HCT116 (cell line): ENCODE results near the gene EVC. TPM values are rescaled to one million over a fixed set of nuclear protein-coding genes. Genes with fewer than 3 reads are reported as not detected.

Source experiments
- ATAC-seq: fragments of 200-7000 bp; cut with Tn5 transposase; 2 replicates; pipeline ENCODE4 v1.9.1; 2020; ENCODE audit warnings: mild to moderate bottlenecking, moderate library complexity
- BruUV-seq: library from RNA; stranded (reverse); fragments of 400-500 nt; replicated peaks from 2 replicates; lab custom pipeline; 2021; lab: Mats Ljungman, UMichigan
- CTCF ChIA-PET: fragments of 300-600 bp; sonication (Branson Sonifier 250); formaldehyde crosslinking; loops from one replicate; lab custom pipeline; 2021; ENCODE audit warnings: antibody characterized with exemption; lab: Charles Lee
- POLR2A ChIA-PET: fragments of 300-600, 350-600 bp; sonication (Branson Sonifier 250); formaldehyde crosslinking; loops from one replicate; lab custom pipeline; 2021; ENCODE audit warnings: antibody characterized with exemption; lab: Charles Lee
- RAD21 ChIA-PET, 2 experiments: fragments of 300-600 bp; sonication (Branson Sonifier 250); formaldehyde crosslinking; loops; one replicate each; lab custom pipeline; 2023; ENCODE audit warnings: low total read pairs in 2 of 2; ENCODE audit not compliant: uncharacterized antibody in 2 of 2, unreplicated experiment in 2 of 2, low non-redundant PET in 1 of 2; lab: Charles Lee
- DNase-seq: peaks from one replicate; pipeline ENCODE4 v3.0.0-alpha.2; 2010; ENCODE audit warnings: low read depth, low spot score
- H2AFZ ChIP-seq: fragments of 200-600 bp; shearing (Covaris generic), sonication (generic); 2 replicates; pipeline ENCODE4 v1.6.1; 2017; ENCODE audit warnings: low read depth, mixed run types, mixed read lengths, antibody characterized with exemption, low read length; ENCODE audit not compliant: poor library complexity, severe bottlenecking
- H3K27ac ChIP-seq: 2 replicates; pipeline ENCODE4 v1.5.1; 2012; ENCODE audit warnings: low read depth, low read length
- H3K27me3 ChIP-seq: fragments of 200-600 bp; sonication (generic); 2 replicates; pipeline ENCODE4 v1.6.1; 2016; ENCODE audit warnings: mixed run types, low read length, mixed read lengths; ENCODE audit not compliant: insufficient read depth
- H3K36me3 ChIP-seq, 2 experiments: fragments of 200-500 bp in 1 of 2; fragments of 200-600 bp in 1 of 2; sonication (Bioruptor generic) in 1 of 2; sonication (generic) in 1 of 2; 2 replicates each; pipeline versions ENCODE4 v1.5.1 to v1.6.1; 2014 to 2016; ENCODE audit warnings: low read length in 2 of 2, inconsistent platforms in 1 of 2, mixed read lengths in 1 of 2, mixed run types in 1 of 2; ENCODE audit not compliant: insufficient read depth in 2 of 2, control insufficient read depth in 1 of 2
- H3K4me1 ChIP-seq, 2 experiments: fragments of 200-600 bp in 1 of 2; sonication (generic) in 1 of 2; 2 replicates each; pipeline versions ENCODE4 v1.5.1 to v1.6.1; 2012 to 2017; ENCODE audit warnings: low read length in 2 of 2, inconsistent platforms in 1 of 2, mild to moderate bottlenecking in 1 of 2, mixed read lengths in 1 of 2, mixed run types in 1 of 2, moderate library complexity in 1 of 2; ENCODE audit not compliant: insufficient read depth in 2 of 2, control insufficient read depth in 1 of 2
- H3K4me2 ChIP-seq: fragments of 200-600 bp; sonication (generic); 2 replicates; pipeline ENCODE4 v1.6.1; 2017; ENCODE audit warnings: mixed run types, low read length, mixed read lengths
- H3K4me3 ChIP-seq, 2 experiments: fragments of 200-600 bp in 1 of 2; sonication (generic) in 1 of 2; replicated peaks in 1 of 2; 2 replicates each; pipeline ENCODE4 v1.5.1; 2011 to 2016; ENCODE audit warnings: low read length in 2 of 2, control low read depth in 1 of 2, low read depth in 1 of 2, mild to moderate bottlenecking in 1 of 2, mixed read lengths in 1 of 2, mixed run types in 1 of 2
- H3K79me2 ChIP-seq: fragments of 200-600 bp; sonication (generic); 2 replicates; pipeline ENCODE4 v1.6.1; 2017; ENCODE audit warnings: mild to moderate bottlenecking, mixed run types, low read length, moderate library complexity, mixed read lengths; ENCODE audit not compliant: insufficient read depth
- H3K9ac ChIP-seq: fragments of 200-600 bp; sonication (generic); 2 replicates; pipeline ENCODE4 v1.6.1; 2016; ENCODE audit warnings: low read length, mixed read lengths
- H3K9me2 ChIP-seq: fragments of 200-600 bp; sonication (generic), shearing (Covaris generic); 2 replicates; pipeline ENCODE4 v1.6.1; 2017; ENCODE audit warnings: mixed run types, mild to moderate bottlenecking, moderate library complexity; ENCODE audit not compliant: insufficient read depth
- H3K9me3 ChIP-seq, 2 experiments: fragments of 200-500 bp in 1 of 2; fragments of 200-600 bp in 1 of 2; sonication (Bioruptor generic) in 1 of 2; sonication (generic) in 1 of 2; 2 replicates each; pipeline ENCODE4 v1.6.1; 2014 to 2017; ENCODE audit warnings: low read length in 2 of 2, mixed read lengths in 2 of 2, inconsistent platforms in 1 of 2, low read depth in 1 of 2, mild to moderate bottlenecking in 1 of 2, mixed run types in 1 of 2, moderate library complexity in 1 of 2; ENCODE audit not compliant: control insufficient read depth in 1 of 2, insufficient read depth in 1 of 2
- H4K20me1 ChIP-seq: fragments of 200-600 bp; sonication (generic), shearing (Covaris generic); 2 replicates; pipeline ENCODE4 v1.6.1; 2017; ENCODE audit warnings: mixed run types, mild to moderate bottlenecking, moderate library complexity; ENCODE audit not compliant: insufficient read depth
- CBX3 ChIP-seq: IDR thresholded peaks from 2 replicates; pipeline ENCODE4 v1.6.1; 2012; ENCODE audit warnings: low read depth
- CEBPB ChIP-seq: IDR thresholded peaks from 2 replicates; pipeline ENCODE4 v1.6.1; 2012; ENCODE audit warnings: low read depth
- EGR1 ChIP-seq: IDR thresholded peaks from 2 replicates; pipeline ENCODE4 v1.6.1; 2012; ENCODE audit warnings: low read depth
- ELF1 ChIP-seq: IDR thresholded peaks from 2 replicates; pipeline ENCODE4 v1.6.1; 2012; ENCODE audit warnings: low read depth, borderline replicate concordance
- EZH2phosphoT487 ChIP-seq: fragments of 200-600 bp; IDR thresholded peaks from 2 replicates; pipeline ENCODE4 v1.6.1; 2018; ENCODE audit warnings: antibody characterized with exemption, borderline replicate concordance
- FOSL1 ChIP-seq: IDR thresholded peaks from 2 replicates; pipeline ENCODE4 v1.6.1; 2012; ENCODE audit warnings: low read depth
- POLR2AphosphoS5 ChIP-seq: IDR thresholded peaks from 2 replicates; pipeline ENCODE4 v1.6.1; 2011; ENCODE audit warnings: mild to moderate bottlenecking, low read depth, low read length, moderate library complexity
- RAD21 ChIP-seq: IDR thresholded peaks from 2 replicates; pipeline ENCODE4 v1.6.1; 2012; ENCODE audit warnings: low read depth, mild to moderate bottlenecking
- SIN3A ChIP-seq: IDR thresholded peaks from 2 replicates; pipeline ENCODE4 v1.6.1; 2012; ENCODE audit warnings: low read depth
- TCF7L2 ChIP-seq: IDR thresholded peaks from 2 replicates; pipeline ENCODE4 v1.7.0; 2011; ENCODE audit warnings: borderline replicate concordance, inconsistent platforms; ENCODE audit not compliant: insufficient read depth, insufficient read length; ENCODE audit errors: extremely low read depth
- YY1 ChIP-seq: IDR thresholded peaks from 2 replicates; pipeline ENCODE4 v1.6.1; 2011; ENCODE audit warnings: low read length, low read depth, moderate library complexity, mild to moderate bottlenecking; ENCODE audit not compliant: insufficient replicate concordance; ENCODE audit errors: extremely low read depth
- ZFX ChIP-seq: fragments of 450-650 bp; IDR thresholded peaks from 2 replicates; pipeline ENCODE4 v1.6.1; 2017
- ZNF274 ChIP-seq: fragments of 200-500 bp; sonication (Bioruptor generic); IDR thresholded peaks from 2 replicates; pipeline ENCODE4 v1.6.1; 2014; ENCODE audit warnings: mild to moderate bottlenecking, low read depth, low read length, inconsistent platforms
- intact Hi-C: fragments of 100-400 bp; cut with micrococcal nuclease; formaldehyde crosslinking; loops from 2 replicates; pipeline ENCODE4 v1.10.0; 2022
- total RNA-seq: library from RNA; stranded (reverse); gene quantifications from one replicate; pipeline ENCODE4 v1.2.1, GENCODE V29; 2021; ENCODE audit not compliant: unreplicated experiment
- TF ChIP-seq, protein P1 (sequence below): IDR thresholded peaks from 2 replicates; pipeline ENCODE4 v1.6.1; 2012
- TF ChIP-seq, protein P2 (sequence below), 3 experiments: fragments of 200-600 bp in 1 of 3; sonication (generic) in 1 of 3; IDR thresholded peaks in 2 of 3; conservative IDR thresholded peaks in 1 of 3; 2 replicates each; pipeline ENCODE4 v1.5.1; 2012 to 2017; ENCODE audit warnings: low read depth in 2 of 3, low read length in 2 of 3, antibody characterized with exemption in 1 of 3, borderline replicate concordance in 1 of 3, control low read depth in 1 of 3, mild to moderate bottlenecking in 1 of 3, mixed read lengths in 1 of 3, mixed run types in 1 of 3, moderate library complexity in 1 of 3; ENCODE audit not compliant: insufficient read depth in 1 of 3

EVC gene
- total RNA-seq, 1 experiment from 2014 or later = 0.15 TPM

DNA sequence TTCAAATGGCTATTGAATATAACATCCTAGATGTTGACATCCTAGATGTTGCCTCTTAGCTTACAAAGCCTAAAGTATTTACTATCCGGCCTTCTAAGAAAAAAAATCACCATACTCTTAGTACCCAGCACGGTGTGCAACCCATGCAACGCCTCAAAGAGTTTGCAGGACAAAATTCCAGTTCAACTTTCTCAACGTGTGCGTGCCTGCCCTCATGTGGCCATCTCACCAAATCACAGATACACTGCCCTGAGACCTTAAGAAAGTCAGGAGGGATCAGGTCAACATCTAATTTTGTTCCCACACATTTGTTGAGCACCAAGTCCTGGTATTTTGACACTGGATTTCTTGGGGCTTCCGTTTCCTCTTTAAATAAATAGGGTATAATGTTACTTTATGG, 113.6 kb downstream of the EVC start:
- peaks cover 17% of the 10 kb centered on the region for H3K27me3 ChIP-seq
- H4K20me1 ChIP-seq = no peaks in the 10 kb centered on the region
- TF ChIP-seq, protein P1, sequence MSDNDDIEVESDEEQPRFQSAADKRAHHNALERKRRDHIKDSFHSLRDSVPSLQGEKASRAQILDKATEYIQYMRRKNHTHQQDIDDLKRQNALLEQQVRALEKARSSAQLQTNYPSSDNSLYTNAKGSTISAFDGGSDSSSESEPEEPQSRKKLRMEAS = no peak
- no peak for TF ChIP-seq TCF7L2
- TF ChIP-seq YY1 = no peak
- no peak for TF ChIP-seq CBX3
- TF ChIP-seq EGR1 = no peak
- no peak for TF ChIP-seq SIN3A
- peak; percentile 51 for TF ChIP-seq RAD21
- no peak for TF ChIP-seq EZH2phosphoT487
- TF ChIP-seq FOSL1 = no peak
- no peak for TF ChIP-seq ZNF274
- no peak for TF ChIP-seq POLR2AphosphoS5
- TF ChIP-seq ELF1 = no peak
- no peak for TF ChIP-seq ZFX
- TF ChIP-seq, protein P2, sequence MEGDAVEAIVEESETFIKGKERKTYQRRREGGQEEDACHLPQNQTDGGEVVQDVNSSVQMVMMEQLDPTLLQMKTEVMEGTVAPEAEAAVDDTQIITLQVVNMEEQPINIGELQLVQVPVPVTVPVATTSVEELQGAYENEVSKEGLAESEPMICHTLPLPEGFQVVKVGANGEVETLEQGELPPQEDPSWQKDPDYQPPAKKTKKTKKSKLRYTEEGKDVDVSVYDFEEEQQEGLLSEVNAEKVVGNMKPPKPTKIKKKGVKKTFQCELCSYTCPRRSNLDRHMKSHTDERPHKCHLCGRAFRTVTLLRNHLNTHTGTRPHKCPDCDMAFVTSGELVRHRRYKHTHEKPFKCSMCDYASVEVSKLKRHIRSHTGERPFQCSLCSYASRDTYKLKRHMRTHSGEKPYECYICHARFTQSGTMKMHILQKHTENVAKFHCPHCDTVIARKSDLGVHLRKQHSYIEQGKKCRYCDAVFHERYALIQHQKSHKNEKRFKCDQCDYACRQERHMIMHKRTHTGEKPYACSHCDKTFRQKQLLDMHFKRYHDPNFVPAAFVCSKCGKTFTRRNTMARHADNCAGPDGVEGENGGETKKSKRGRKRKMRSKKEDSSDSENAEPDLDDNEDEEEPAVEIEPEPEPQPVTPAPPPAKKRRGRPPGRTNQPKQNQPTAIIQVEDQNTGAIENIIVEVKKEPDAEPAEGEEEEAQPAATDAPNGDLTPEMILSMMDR (IDR thresholded peaks at IDR 0.05 in 2 of 3, conservative IDR thresholded peaks at IDR 0.05 in 1 of 3; ENCODE audit: borderline replicate concordance in 1 of 3, insufficient read depth in 1 of 3, low read depth in 2 of 3, low read length in 2 of 3) = peak; percentile 33 to 68 (median 67); a peak in 5 of 6 replicates
- no peak for TF ChIP-seq CEBPB
- H3K9me3 ChIP-seq = no peaks in the 10 kb centered on the region
- no peaks in the 10 kb centered on the region for H3K79me2 ChIP-seq
- H3K9ac ChIP-seq = no peak overlapping the region
- no peak overlapping the region for H3K4me2 ChIP-seq
- H3K27ac ChIP-seq = no peak overlapping the region
- H3K4me3 ChIP-seq = no peak overlapping the region
- H2AFZ ChIP-seq = no peak overlapping the region
- H3K4me1 ChIP-seq = peaks cover 0 to 7% of the 10 kb centered on the region in 2 experiments; a peak in 1 of 4 replicates
- intact Hi-C loops = loop anchor here (5.0 kb wide), 1 partner anchor 263 kb away; no protein-coding TSS in a partner anchor
- ATAC-seq (peak; percentile 50), DNase-seq (peak; percentile 23)
- H3K36me3 ChIP-seq = no peaks in the 10 kb centered on the region
- no TSS peak for BruUV-seq
- H3K9me2 ChIP-seq = no peaks in the 10 kb centered on the region
- RAD21 ChIA-PET = no interaction called here
- POLR2A ChIA-PET = no interaction called here
- CTCF ChIA-PET = interaction anchor here (3.3 kb wide), 1 partner anchor 155 kb away, joined by 12 read pairs; no protein-coding TSS in a partner anchor
